Immature natural killer cell (primary cell): Measurements from ENCODE around the gene SLC38A10. TPM values are rescaled to one million over a fixed set of nuclear protein-coding genes. Genes with fewer than 3 reads are reported as not detected.

Experiments used
- DNase-seq, 3 donors: peaks; one replicate each; pipeline ENCODE4 v3.0.0; 2022; ENCODE audit warnings: mixed read lengths in 1 of 3
- H3K27ac Mint-ChIP-seq, 6 donors: one replicate each; pipeline ENCODE4 v1.8.0; 2020; ENCODE audit warnings: mixed read lengths in 6 of 6, mild to moderate bottlenecking in 5 of 6, inconsistent platforms in 4 of 6, moderate library complexity in 3 of 6
- H3K27me3 Mint-ChIP-seq, 3 donors: one replicate each; pipeline ENCODE4 v1.8.0; 2020 to 2021; ENCODE audit warnings: low read depth in 3 of 3, mild to moderate bottlenecking in 3 of 3, mixed read lengths in 3 of 3, moderate library complexity in 3 of 3, inconsistent platforms in 1 of 3
- H3K36me3 Mint-ChIP-seq, 3 donors: one replicate each; pipeline ENCODE4 v1.8.0; 2020; ENCODE audit warnings: mixed read lengths in 3 of 3, inconsistent platforms in 2 of 3, mild to moderate bottlenecking in 2 of 3
- H3K4me1 Mint-ChIP-seq, 2 donors: one replicate each; pipeline ENCODE4 v1.8.0; 2020; ENCODE audit warnings: inconsistent platforms in 2 of 2, mild to moderate bottlenecking in 2 of 2, mixed read lengths in 2 of 2, moderate library complexity in 1 of 2
- H3K4me3 Mint-ChIP-seq, 5 donors: one replicate each; pipeline ENCODE4 v1.8.0; 2020; ENCODE audit warnings: mild to moderate bottlenecking in 5 of 5, mixed read lengths in 5 of 5, inconsistent platforms in 3 of 5, moderate library complexity in 3 of 5
- H3K9me3 Mint-ChIP-seq, 6 donors: one replicate each; pipeline ENCODE4 v1.8.0; 2020; ENCODE audit warnings: mild to moderate bottlenecking in 6 of 6, mixed read lengths in 6 of 6, inconsistent platforms in 4 of 6, moderate library complexity in 3 of 6
- polyA plus RNA-seq, 3 donors: library from polyadenylated mRNA; unstranded; fragments of 300-500 nt; fragmentation: Illumina TruSeq; gene quantifications; one replicate each; pipeline ENCODE4 v1.2.3, GENCODE V29; 2021

The SLC38A10 gene
- polyA plus RNA-seq, 3 donors from 2014 or later, result 46.8 to 98.7 (median 46.8) TPM

- H3K4me1 Mint-ChIP-seq, result peaks cover 5 to 7% of the 10 kb centered on the region in 2 donors
- peaks cover 3 to 12% (median 8%) of the 10 kb centered on the region in 3 donors for H3K36me3 Mint-ChIP-seq
- H3K4me3 Mint-ChIP-seq, result no peak overlapping the region
- DNase-seq, result no peak
- H3K27ac Mint-ChIP-seq, result no peak overlapping the region
- no peaks in the 10 kb centered on the region for H3K9me3 Mint-ChIP-seq
- H3K27me3 Mint-ChIP-seq, result peaks cover 0 to 4% (median 0%) of the 10 kb centered on the region in 3 donors
Observed at GRCh38 chr17:81279278-81280275, 15.5 kb downstream of the SLC38A10 start.

DNA sequence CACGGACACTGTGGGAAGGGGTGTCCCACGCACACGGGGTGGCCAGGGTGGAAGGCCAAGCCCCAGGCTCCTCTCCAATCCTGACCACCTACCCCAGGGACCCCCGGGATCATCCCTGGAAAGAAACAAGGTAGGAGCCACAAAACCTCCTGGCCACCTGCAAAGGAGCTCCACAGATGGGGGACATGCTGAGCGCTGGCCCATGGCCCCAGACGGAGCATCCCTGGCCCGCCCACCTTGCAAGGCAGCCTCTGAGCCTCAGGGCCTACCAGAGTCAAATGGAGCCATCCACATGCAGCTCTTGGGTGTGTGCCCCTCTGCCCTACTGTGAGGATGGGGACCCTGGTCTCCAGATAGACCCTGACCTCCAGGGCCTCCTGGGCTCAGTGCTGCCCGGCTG, 16.3 kb downstream of the SLC38A10 start:
- no peak overlapping the region for H3K27ac Mint-ChIP-seq

GRCh38 chr17:81277946-81278693, 17.0 kb downstream of the SLC38A10 start:
- H3K4me3 Mint-ChIP-seq, result no peak overlapping the region
- no peaks in the 10 kb centered on the region for H3K9me3 Mint-ChIP-seq
- H3K4me1 Mint-ChIP-seq, result peaks cover 0 to 2% of the 10 kb centered on the region in 2 donors
- peaks cover 3 to 15% (median 8%) of the 10 kb centered on the region in 3 donors for H3K36me3 Mint-ChIP-seq
- peaks cover 0 to 4% (median 0%) of the 10 kb centered on the region in 3 donors for H3K27me3 Mint-ChIP-seq
- no peak overlapping the region for H3K27ac Mint-ChIP-seq
- DNase-seq, result no peak

More for the DNA sequence above, 16.3 kb downstream of the SLC38A10 start:
- Mint-ChIP-seq H3K4me1 (peaks cover 0 to 2% of the 10 kb centered on the region in 2 donors), H3K4me3 (no peak overlapping the region), H3K27me3 (peaks cover 0 to 4% (median 0%) of the 10 kb centered on the region in 3 donors), H3K36me3 (peaks cover 3 to 12% (median 8%) of the 10 kb centered on the region in 3 donors), H3K9me3 (no peaks in the 10 kb centered on the region)
- no peak for DNase-seq

DNA sequence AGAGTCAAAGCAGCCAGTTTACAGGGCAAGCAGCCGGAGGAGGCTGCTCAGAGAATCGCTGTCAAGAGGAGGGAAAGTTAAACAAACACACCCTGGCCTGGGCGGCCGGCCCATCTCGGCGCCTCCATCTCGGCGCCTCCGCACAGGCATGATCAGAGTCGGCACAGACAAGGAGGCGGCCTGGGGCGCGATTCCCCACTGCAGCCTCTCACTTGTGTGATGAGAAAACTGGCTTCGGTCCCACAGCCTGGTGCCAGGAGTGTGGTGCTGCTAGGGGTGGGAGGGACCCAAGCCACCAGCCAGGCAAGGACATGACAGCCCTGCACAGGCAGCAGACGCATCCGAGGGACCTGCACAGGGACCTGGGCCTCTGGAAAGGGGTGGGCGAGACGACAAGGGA, 17.7 kb downstream of the SLC38A10 start:
- peaks cover 0 to 4% (median 0%) of the 10 kb centered on the region in 3 donors for H3K27me3 Mint-ChIP-seq
- H3K36me3 Mint-ChIP-seq, result peaks cover 8 to 21% (median 8%) of the 10 kb centered on the region in 3 donors
- H3K9me3 Mint-ChIP-seq, result no peaks in the 10 kb centered on the region
- no peak for DNase-seq
- peaks cover 2 to 4% of the 10 kb centered on the region in 2 donors for H3K4me1 Mint-ChIP-seq
- peak overlapping the region in 1 of 6 donors; percentile 28 for H3K27ac Mint-ChIP-seq
- H3K4me3 Mint-ChIP-seq, result no peak overlapping the region

GRCh38 chr17:81276781-81277180, 18.3 kb downstream of the SLC38A10 start:
- Mint-ChIP-seq H3K9me3 (no peaks in the 10 kb centered on the region), H3K4me1 (peaks cover 2 to 4% of the 10 kb centered on the region in 2 donors), H3K4me3 (no peak overlapping the region), H3K36me3 (peaks cover 8 to 21% (median 8%) of the 10 kb centered on the region in 3 donors), H3K27ac (no peak overlapping the region), H3K27me3 (peaks cover 0 to 4% (median 0%) of the 10 kb centered on the region in 3 donors)
- DNase-seq, result no peak

- Mint-ChIP-seq H3K27me3 (peaks cover 0 to 4% (median 0%) of the 10 kb centered on the region in 3 donors), H3K36me3 (peaks cover 0 to 21% (median 8%) of the 10 kb centered on the region in 3 donors), H3K9me3 (no peaks in the 10 kb centered on the region), H3K4me3 (no peak overlapping the region), H3K27ac (no peak overlapping the region), H3K4me1 (peaks cover 0 to 4% of the 10 kb centered on the region in 2 donors)
- no peak for DNase-seq
Observed at GRCh38 chr17:81274471-81274855, 20.6 kb downstream of the SLC38A10 start.

DNA sequence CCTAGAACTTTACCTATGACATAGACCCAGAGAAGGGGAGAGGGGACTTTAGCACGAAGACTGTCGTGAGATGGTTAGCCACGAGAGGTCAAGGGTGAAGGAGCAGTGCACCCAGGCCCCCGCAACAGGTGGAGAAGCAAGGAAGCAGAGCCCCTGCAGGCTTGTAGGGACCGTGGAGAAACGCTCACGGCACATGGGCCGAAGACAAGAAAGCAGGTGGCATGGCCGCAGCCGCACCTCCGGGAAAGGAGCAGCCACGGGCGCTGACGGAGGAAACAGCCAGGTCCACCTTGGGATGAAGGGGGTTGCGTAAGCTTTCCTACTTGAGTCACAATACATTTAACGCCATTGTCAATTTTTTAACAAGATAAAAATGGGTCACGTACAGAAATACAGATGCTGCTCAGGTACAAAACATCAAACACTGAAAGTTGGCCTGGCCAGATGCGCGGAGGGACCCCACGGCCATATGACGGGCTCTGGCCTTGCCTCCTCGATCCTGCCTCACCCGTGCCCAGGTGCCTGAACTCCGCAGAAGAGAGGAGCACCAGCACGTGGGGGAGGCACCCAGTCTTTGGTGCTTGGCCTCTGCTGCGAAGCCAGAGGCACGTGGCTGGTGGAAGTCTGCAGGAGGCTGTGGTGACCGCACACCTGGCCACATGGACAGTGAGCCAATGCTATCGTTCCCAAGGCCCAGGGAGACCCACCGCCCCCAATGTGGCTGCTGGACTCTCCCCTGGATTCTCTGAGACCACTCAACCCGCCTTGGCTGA, 21.2 kb downstream of the SLC38A10 start:
- Mint-ChIP-seq H3K36me3 (peaks cover 0 to 25% (median 13%) of the 10 kb centered on the region in 3 donors), H3K27ac (no peak overlapping the region), H3K27me3 (peaks cover 0 to 4% (median 0%) of the 10 kb centered on the region in 3 donors), H3K9me3 (no peaks in the 10 kb centered on the region), H3K4me3 (no peak overlapping the region), H3K4me1 (peaks cover 0 to 4% of the 10 kb centered on the region in 2 donors)
- no peak for DNase-seq

GRCh38 chr17:81272616-81273015, 22.5 kb downstream of the SLC38A10 start:
- Mint-ChIP-seq H3K9me3 (no peaks in the 10 kb centered on the region), H3K4me3 (no peak overlapping the region), H3K27me3 (peaks cover 0 to 4% (median 0%) of the 10 kb centered on the region in 3 donors), H3K36me3 (peaks cover 6 to 36% (median 23%) of the 10 kb centered on the region in 3 donors), H3K4me1 (peaks cover 0 to 16% of the 10 kb centered on the region in 2 donors), H3K27ac (peak overlapping the region in 1 of 6 donors; percentile 44)
- no peak for DNase-seq

DNA sequence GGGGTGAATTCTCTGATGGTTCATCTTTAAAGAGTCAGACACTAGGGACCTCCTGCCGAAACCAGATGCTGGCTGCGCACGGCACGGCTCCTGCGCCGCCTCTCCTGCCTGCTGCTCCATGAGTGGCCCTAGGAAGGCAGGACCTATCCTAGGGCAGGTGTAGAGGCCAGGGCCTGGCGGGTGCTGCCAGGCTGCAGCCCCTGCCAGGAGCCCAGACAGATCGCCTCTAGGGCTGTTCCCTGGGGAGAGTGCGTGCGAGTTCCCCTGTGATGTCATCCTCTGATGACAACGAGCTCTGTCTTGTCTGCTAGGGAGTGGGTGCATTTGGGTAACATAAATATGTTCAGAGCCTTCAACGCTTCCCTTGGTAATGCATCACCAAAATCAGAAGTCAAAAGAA, 23.9 kb downstream of the SLC38A10 start:
- Mint-ChIP-seq H3K4me1 (peaks cover 0 to 16% of the 10 kb centered on the region in 2 donors), H3K27me3 (peaks cover 0 to under 1% (median 0%) of the 10 kb centered on the region in 3 donors), H3K27ac (no peak overlapping the region), H3K9me3 (no peaks in the 10 kb centered on the region), H3K4me3 (no peak overlapping the region), H3K36me3 (peaks cover 9 to 45% (median 27%) of the 10 kb centered on the region in 3 donors)
- no peak for DNase-seq

DNA sequence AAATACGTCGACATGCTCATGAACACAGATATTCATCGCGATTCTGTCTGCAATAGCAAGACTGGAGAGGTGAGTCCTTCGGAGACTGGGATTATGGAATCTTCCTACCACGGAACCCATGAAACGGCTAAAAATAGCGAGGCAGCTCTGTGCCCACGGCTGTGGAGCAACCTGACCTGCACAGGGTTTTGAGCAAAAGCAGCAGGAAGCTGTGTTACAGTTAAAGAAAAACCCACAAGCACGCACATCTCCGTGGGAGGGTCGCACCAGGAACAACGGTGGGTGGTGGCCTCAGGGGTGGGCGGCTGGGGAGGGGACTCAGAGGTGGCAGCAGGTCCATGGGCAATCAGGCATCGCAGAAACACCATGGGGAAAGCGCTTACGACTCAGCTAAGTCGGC, 24.8 kb downstream of the SLC38A10 start:
- Mint-ChIP-seq H3K4me3 (no peak overlapping the region), H3K27me3 (peaks cover 0 to 2% (median 0%) of the 10 kb centered on the region in 3 donors), H3K27ac (no peak overlapping the region), H3K36me3 (peaks cover 14 to 48% (median 26%) of the 10 kb centered on the region in 3 donors), H3K4me1 (peaks cover 1 to 16% of the 10 kb centered on the region in 2 donors), H3K9me3 (no peaks in the 10 kb centered on the region)
- no peak for DNase-seq

DNA sequence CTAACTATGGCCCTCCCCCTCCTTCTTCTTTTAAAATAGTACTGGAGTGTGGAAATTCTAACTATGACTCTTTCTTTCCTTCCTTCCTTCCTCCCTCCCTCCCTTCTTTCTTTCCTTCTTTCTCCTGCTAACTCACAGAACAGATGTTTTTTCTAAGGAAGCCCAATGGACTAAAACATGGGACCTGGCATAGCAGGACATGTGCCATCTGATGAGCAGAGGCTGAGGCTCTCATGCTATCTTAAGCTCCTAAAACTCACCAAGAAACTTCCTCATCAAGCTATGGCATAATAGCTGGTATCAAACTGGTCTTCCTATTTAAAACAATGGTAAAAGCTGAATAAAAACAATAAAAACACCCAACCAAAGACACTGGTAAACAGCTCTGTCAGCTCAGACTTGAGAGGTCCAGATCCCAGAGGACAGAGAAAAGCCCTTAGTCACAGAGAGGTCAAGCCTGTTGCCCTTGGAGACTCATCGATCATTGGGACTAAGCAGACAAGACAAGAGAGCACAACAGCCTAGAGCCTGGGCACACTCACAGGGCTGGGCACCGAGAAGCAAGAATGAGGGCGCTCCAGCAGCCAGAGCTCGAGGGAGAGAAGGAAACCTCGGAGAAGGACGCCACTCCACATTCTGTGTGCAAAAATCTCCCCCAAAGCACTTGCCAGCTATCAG, 27.6 kb downstream of the SLC38A10 start:
- no peak for DNase-seq
- H3K4me1 Mint-ChIP-seq, result peaks cover 1 to 13% of the 10 kb centered on the region in 2 donors
- H3K9me3 Mint-ChIP-seq, result no peaks in the 10 kb centered on the region
- H3K27ac Mint-ChIP-seq, result peak overlapping the region in 5 of 6 donors; percentile 36 to 72 (median 53)
- peaks cover 17 to 40% (median 23%) of the 10 kb centered on the region in 3 donors for H3K36me3 Mint-ChIP-seq
- no peak overlapping the region for H3K4me3 Mint-ChIP-seq
- peaks cover 0 to 3% (median 0%) of the 10 kb centered on the region in 3 donors for H3K27me3 Mint-ChIP-seq

DNA sequence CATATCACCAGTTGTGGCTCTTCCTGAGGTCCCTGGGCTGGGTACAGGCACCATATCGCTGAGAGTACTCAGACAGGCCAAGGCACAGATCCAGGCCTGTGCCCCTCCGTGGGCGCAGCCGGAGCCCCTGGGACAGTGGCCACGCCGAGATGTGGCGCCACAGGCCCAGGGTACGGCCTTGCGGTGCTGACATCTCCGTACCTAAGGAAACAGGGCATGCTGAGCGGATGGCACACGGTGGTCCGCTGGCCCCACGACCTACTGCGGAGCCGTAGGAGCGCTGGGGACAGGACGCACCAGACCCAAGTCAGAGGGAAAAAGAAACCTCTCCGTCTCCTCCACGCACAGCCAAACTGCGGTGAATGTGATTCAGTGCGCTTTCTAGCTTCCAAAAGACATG, 29.5 kb downstream of the SLC38A10 start:
- Mint-ChIP-seq H3K27me3 (peaks cover 0 to 3% (median 0%) of the 10 kb centered on the region in 3 donors), H3K27ac (no peak overlapping the region), H3K4me3 (no peak overlapping the region), H3K4me1 (peaks cover 1 to 13% of the 10 kb centered on the region in 2 donors), H3K36me3 (peaks cover 18 to 36% (median 22%) of the 10 kb centered on the region in 3 donors), H3K9me3 (no peaks in the 10 kb centered on the region)
- no peak for DNase-seq
